Spleen (tissue), 11 donors: ENCODE measurements around the gene CFAP99. TPM values are rescaled to one million over a fixed set of nuclear protein-coding genes. Genes with fewer than 3 reads are reported as not detected.

Source experiments
- DNase-seq: peaks from one replicate; pipeline ENCODE4 v3.0.0-alpha.2; 2020
- H3K27ac ChIP-seq, 8 donors: fragments of 200-600 bp; sonication (generic) in 7 of 8; 1 replicate in 4 of 8; 2 replicates in 4 of 8; pipeline versions ENCODE4 v1.5.0 to v1.8.0; 2016 to 2021; ENCODE audit warnings: inconsistent platforms in 4 of 8, mild to moderate bottlenecking in 4 of 8, moderate library complexity in 1 of 8
- H3K27me3 ChIP-seq, 7 donors: fragments of 200-600 bp; sonication (generic) in 6 of 7; replicated peaks in 1 of 7; 1 replicate in 4 of 7; 2 replicates in 3 of 7; pipeline versions ENCODE4 v1.5.0 to v1.8.0; 2016 to 2021; ENCODE audit warnings: inconsistent platforms in 3 of 7, mild to moderate bottlenecking in 1 of 7
- H3K36me3 ChIP-seq, 6 donors: fragments of 200-600 bp; sonication (generic) in 5 of 6; 1 replicate in 4 of 6; 2 replicates in 2 of 6; pipeline versions ENCODE4 v1.5.0 to v1.8.0; 2016 to 2021; ENCODE audit warnings: inconsistent platforms in 2 of 6
- H3K4me1 ChIP-seq, 6 donors: fragments of 200-600 bp; sonication (generic) in 5 of 6; 1 replicate in 3 of 6; 2 replicates in 3 of 6; pipeline versions ENCODE4 v1.5.0 to v1.8.0; 2016 to 2021; ENCODE audit warnings: inconsistent platforms in 3 of 6
- H3K4me3 ChIP-seq, 8 donors: fragments of 200-600 bp; sonication (generic) in 7 of 8; 1 replicate in 4 of 8; 2 replicates in 4 of 8; pipeline versions ENCODE4 v1.5.0 to v1.8.0; 2016 to 2021; ENCODE audit warnings: inconsistent platforms in 4 of 8, mild to moderate bottlenecking in 4 of 8, moderate library complexity in 2 of 8
- H3K9me3 ChIP-seq, 8 donors: fragments of 200-600 bp; sonication (generic) in 7 of 8; 1 replicate in 4 of 8; 2 replicates in 4 of 8; pipeline versions ENCODE4 v1.5.0 to v1.8.0; 2016 to 2021; ENCODE audit warnings: inconsistent platforms in 4 of 8
- POLR2A ChIP-seq, 3 donors: fragments of 450-650 bp; IDR thresholded peaks; one replicate each; pipeline ENCODE4 v1.5.1; 2017; ENCODE audit warnings: antibody characterized with exemption in 3 of 3, mild to moderate bottlenecking in 1 of 3
- POLR2AphosphoS5 ChIP-seq, 3 donors: sonication (generic); formaldehyde crosslinking; IDR thresholded peaks; one replicate each; pipeline ENCODE4 v1.5.1; 2017; ENCODE audit warnings: antibody characterized with exemption in 3 of 3
- WGBS, 5 donors: extraction: QIAGEN DNeasy Blood & Tissue Kit in 3 of 5; methylation state at CpG; one replicate each; pipeline versions ENCODE4 v1.1.5 to v1.1.7; 2013 to 2018; 5-methylcytosine and 5-hydroxymethylcytosine counted together
- intact Hi-C: fragments of 100-400 bp; cut with DNase I; formaldehyde crosslinking; loops from one replicate; pipeline ENCODE4 v1.15.0; 2023; ENCODE audit warnings: low total_unique reads
- polyA plus RNA-seq, 3 donors: library from polyadenylated mRNA; stranded (reverse); fragments of 200-250 nt; gene quantifications; one replicate each; pipeline ENCODE4 v1.2.1, GENCODE V29; 2013
- total RNA-seq, 7 donors: library from RNA; depleted of rRNA in 3 of 7; stranded (reverse); fragments of >200 nt in 3 of 7; fragmentation: NEBNext Ultra II Directional in 4 of 7; extraction: Animal tissue kit (Norgen Biotek cat#: 25700) in 4 of 7; gene quantifications; one replicate each; pipeline versions ENCODE4 v1.1.0 to v1.2.1, GENCODE V29; 2016 to 2021
- TF ChIP-seq, protein P1 (sequence below), 11 experiments: fragments of 200-600 bp in 7 of 11; fragments of 450-650 bp in 4 of 11; sonication (generic) in 4 of 11; IDR thresholded peaks in 8 of 11; conservative IDR thresholded peaks in 3 of 11; 1 replicate in 7 of 11; 2 replicates in 4 of 11; pipeline versions ENCODE4 v1.4.0 to v1.8.0; 2016 to 2021; ENCODE audit warnings: antibody characterized with exemption in 11 of 11, inconsistent platforms in 4 of 11, mild to moderate bottlenecking in 1 of 11
- donor health status: healthy with polysubstance abuse.
- donor health status: DM: no; HTN: no; CAD: no; lungs with moderate emphysema.
- donor health status: DM: no; HTN: no; CAD: no.
- donor health status: Bipolar disorder and iron deficiency.
- donor health status: healthy.
- donor health status: DM: no; HTN: no; CAD: no.
- donor health status: DM: yes; HTN: yes; CAD: no.

Gene CFAP99
- total and polyA plus RNA-seq, 10 donors = 0.13 to 0.22 TPM; not detected in 8

DNA sequence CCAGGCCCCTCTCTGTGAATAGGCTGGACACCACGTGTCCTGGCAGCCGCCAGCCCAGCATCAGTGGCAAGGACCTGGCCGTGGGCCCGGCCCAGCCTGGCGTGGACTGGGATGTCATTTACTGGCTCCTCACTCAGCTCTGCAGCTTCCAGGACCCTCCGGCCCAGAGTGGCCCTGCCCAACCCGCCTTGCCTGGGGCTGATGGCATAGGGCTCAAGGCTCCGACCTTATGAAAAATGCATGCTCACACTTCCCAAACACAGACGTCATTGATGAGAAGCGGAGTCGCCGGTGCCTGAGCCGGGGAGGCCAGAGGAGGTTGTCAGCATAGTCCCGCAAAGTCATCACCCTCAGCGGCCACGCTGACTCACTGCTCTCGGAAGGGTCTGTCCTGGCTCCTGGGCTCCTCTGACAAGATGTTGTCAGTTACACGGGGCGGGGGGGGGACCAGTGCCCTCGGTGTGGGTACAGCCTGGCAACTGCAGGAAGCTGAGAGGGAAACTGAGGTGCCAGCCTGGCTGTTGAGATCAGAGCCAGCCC, 14.3 kb downstream of the CFAP99 start:
- H3K4me3 ChIP-seq = no peak overlapping the region
- peak; percentile 65 for DNase-seq
- H3K27me3 ChIP-seq = peaks cover 0 to 6% (median 0%) of the 10 kb centered on the region in 7 donors
- no peaks in the 10 kb centered on the region for H3K36me3 ChIP-seq
- no peaks in the 10 kb centered on the region for H3K9me3 ChIP-seq
- 63 to 81% (median 75%) methylated on average over 11 to 20 of the region's 20 CpGs; no CpG with 5 or more reads in 1 of the 5 donors for WGBS, 5 donors
- no peak overlapping the region for H3K27ac ChIP-seq
- H3K4me1 ChIP-seq = no peaks in the 10 kb centered on the region
- intact Hi-C loops = no loop called here
- TF ChIP-seq POLR2A (IDR thresholded peaks at IDR 0.05) (no peak), POLR2AphosphoS5 (IDR thresholded peaks at IDR 0.05) (no peak)
- TF ChIP-seq, protein P1, sequence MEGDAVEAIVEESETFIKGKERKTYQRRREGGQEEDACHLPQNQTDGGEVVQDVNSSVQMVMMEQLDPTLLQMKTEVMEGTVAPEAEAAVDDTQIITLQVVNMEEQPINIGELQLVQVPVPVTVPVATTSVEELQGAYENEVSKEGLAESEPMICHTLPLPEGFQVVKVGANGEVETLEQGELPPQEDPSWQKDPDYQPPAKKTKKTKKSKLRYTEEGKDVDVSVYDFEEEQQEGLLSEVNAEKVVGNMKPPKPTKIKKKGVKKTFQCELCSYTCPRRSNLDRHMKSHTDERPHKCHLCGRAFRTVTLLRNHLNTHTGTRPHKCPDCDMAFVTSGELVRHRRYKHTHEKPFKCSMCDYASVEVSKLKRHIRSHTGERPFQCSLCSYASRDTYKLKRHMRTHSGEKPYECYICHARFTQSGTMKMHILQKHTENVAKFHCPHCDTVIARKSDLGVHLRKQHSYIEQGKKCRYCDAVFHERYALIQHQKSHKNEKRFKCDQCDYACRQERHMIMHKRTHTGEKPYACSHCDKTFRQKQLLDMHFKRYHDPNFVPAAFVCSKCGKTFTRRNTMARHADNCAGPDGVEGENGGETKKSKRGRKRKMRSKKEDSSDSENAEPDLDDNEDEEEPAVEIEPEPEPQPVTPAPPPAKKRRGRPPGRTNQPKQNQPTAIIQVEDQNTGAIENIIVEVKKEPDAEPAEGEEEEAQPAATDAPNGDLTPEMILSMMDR (IDR thresholded peaks at IDR 0.05 in 8 of 11, conservative IDR thresholded peaks at IDR 0.05 in 3 of 11) = no peak

DNA sequence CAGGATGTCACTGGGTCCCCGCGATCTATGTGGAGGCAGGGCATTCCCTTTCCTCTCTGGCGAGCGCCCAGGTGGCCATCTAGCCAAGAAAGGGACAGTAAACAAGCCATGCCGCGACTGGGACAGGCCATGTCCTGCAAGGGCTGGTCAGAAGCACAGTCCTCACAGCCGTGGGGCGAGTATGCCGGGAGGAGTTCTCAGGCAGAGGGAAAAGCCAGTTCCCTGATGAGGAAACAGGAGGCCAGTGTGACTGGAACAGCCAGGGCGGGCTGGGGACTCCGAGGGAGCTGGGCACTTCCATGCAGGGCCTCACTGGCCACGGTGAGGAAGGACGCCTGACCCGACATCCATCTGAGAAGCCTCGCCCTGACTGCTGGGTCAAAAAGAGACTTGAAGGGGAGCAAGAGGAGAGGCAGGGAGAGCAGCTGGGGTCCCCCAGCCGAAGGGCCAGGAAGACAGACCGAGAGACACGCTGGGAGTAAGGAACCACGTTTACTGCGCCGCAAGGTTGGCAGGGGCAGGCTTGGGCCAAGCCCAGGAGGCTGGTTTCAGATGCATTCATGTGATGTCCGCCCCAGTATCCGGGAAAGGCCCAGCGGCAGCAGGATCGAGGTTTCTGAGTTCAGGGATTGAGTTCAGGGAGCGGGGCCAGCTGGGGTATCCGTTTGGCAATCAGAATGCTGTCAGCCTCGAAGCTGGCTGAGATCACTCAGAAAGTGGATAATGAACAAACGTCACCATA, 15.0 kb downstream of the CFAP99 start:
- H3K4me1 ChIP-seq = no peaks in the 10 kb centered on the region
- DNase-seq = peak; percentile 58

DNA sequence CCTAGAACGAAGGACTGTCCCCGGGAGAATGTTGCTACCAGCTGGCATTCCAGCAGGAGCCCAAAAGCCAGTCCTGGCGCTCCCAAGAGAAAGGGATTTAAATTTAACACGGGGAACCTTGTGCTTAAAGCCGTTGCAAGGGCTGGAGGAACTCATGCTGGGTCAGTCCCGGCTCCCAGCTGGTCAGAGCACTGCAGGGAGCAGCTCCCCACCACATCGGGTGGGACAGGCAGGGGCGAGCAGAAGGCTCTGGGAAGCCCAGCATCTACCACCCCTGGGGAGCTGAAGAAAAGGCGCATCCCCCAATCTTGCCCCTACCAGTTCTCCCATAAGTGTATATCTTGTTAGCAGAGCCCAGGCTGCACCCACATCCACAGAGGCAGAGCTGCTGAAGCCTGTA, 15.7 kb downstream of the CFAP99 start:
- no peaks in the 10 kb centered on the region for H3K4me1 ChIP-seq
- intact Hi-C loops = no loop called here
- no peaks in the 10 kb centered on the region for H3K9me3 ChIP-seq
- H3K27ac ChIP-seq = no peak overlapping the region
- H3K4me3 ChIP-seq = no peak overlapping the region
- no peak for TF ChIP-seq POLR2AphosphoS5 (IDR thresholded peaks at IDR 0.05)
- no peak for TF ChIP-seq POLR2A (IDR thresholded peaks at IDR 0.05)
- TF ChIP-seq, protein P1 (IDR thresholded peaks at IDR 0.05 in 8 of 11, conservative IDR thresholded peaks at IDR 0.05 in 3 of 11) = no peak
- WGBS, 5 donors = 63 to 78% (median 72%) methylated on average over 7 to 9 of the region's 9 CpGs
- H3K36me3 ChIP-seq = no peaks in the 10 kb centered on the region
- DNase-seq = no peak
- H3K27me3 ChIP-seq = no peaks in the 10 kb centered on the region

More for the DNA sequence above, 15.0 kb downstream of the CFAP99 start:
- intact Hi-C loops = no loop called here
- no peak overlapping the region for H3K4me3 ChIP-seq
- no peaks in the 10 kb centered on the region for H3K36me3 ChIP-seq
- TF ChIP-seq POLR2A (IDR thresholded peaks at IDR 0.05) (no peak), POLR2AphosphoS5 (IDR thresholded peaks at IDR 0.05) (no peak)
- TF ChIP-seq, protein P1 (IDR thresholded peaks at IDR 0.05 in 8 of 11, conservative IDR thresholded peaks at IDR 0.05 in 3 of 11) = no peak
- H3K9me3 ChIP-seq = no peaks in the 10 kb centered on the region
- H3K27ac ChIP-seq = no peak overlapping the region
- no peaks in the 10 kb centered on the region for H3K27me3 ChIP-seq
- WGBS, 5 donors = 78 to 85% (median 82%) methylated on average over 24 to 29 of the region's 29 CpGs

DNA sequence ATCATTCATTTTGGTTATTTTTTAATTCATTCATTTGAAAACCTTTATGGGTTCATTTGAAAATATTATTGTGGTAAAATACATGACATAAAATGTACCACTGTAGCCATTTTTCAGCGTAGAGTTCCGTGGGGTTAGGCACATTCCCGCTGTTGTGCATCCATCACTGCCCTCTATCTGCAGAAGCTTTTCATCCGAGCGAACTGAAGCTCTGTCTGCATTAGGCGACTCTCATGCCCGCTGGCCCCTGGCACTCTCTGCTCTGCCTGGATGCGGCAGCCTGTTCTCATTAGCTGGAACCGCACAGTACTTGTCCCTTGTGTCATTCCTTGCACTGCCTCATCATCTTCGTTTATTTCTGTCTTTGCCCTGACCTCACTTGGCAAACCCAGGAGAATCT, 17.5 kb downstream of the CFAP99 start:
- TF ChIP-seq, protein P1 (IDR thresholded peaks at IDR 0.05 in 8 of 11, conservative IDR thresholded peaks at IDR 0.05 in 3 of 11) = peak in 1 of 11 experiments; percentile 13
- no peak for TF ChIP-seq POLR2AphosphoS5 (IDR thresholded peaks at IDR 0.05)
- WGBS, 5 donors = 50 to 70% (median 59%) methylated on average over 10 of the region's 10 CpGs
- DNase-seq = no peak
- Histone ChIP-seq H3K27me3 (no peaks in the 10 kb centered on the region), H3K36me3 (no peaks in the 10 kb centered on the region), H3K27ac (no peak overlapping the region), H3K4me1 (peaks cover 0 to under 1% (median 0%) of the 10 kb centered on the region in 6 donors), H3K9me3 (no peaks in the 10 kb centered on the region), H3K4me3 (no peak overlapping the region)
- intact Hi-C loops = no loop called here
